ENCODE data around the gene TAF9B.

- TF ChIP-seq, protein P1, sequence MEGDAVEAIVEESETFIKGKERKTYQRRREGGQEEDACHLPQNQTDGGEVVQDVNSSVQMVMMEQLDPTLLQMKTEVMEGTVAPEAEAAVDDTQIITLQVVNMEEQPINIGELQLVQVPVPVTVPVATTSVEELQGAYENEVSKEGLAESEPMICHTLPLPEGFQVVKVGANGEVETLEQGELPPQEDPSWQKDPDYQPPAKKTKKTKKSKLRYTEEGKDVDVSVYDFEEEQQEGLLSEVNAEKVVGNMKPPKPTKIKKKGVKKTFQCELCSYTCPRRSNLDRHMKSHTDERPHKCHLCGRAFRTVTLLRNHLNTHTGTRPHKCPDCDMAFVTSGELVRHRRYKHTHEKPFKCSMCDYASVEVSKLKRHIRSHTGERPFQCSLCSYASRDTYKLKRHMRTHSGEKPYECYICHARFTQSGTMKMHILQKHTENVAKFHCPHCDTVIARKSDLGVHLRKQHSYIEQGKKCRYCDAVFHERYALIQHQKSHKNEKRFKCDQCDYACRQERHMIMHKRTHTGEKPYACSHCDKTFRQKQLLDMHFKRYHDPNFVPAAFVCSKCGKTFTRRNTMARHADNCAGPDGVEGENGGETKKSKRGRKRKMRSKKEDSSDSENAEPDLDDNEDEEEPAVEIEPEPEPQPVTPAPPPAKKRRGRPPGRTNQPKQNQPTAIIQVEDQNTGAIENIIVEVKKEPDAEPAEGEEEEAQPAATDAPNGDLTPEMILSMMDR (IDR thresholded peaks at IDR 0.05): no peak
- TF ChIP-seq POLR2A (IDR thresholded peaks at IDR 0.05): no peak
- no peak for TF ChIP-seq EP300 (IDR thresholded peaks at IDR 0.05)
- TF ChIP-seq POLR2AphosphoS5 (IDR thresholded peaks at IDR 0.05): no peak
Observed at GRCh38 chrX:78098108-78098507, 41.3 kb downstream of the TAF9B start.
